Ishikawa (cell line): ENCODE results near the gene GCNT3.

ENCODE experiments used
- CEBPB ChIP-seq: IDR thresholded peaks from 2 replicates; pipeline ENCODE4 v1.6.1; 2012
- CREB1 ChIP-seq: IDR thresholded peaks from 2 replicates; pipeline ENCODE4 v1.6.1; 2012; ENCODE audit warnings: low read depth
- EGR1 ChIP-seq: IDR thresholded peaks from 2 replicates; pipeline ENCODE4 v1.6.1; 2012
- EP300 ChIP-seq: IDR thresholded peaks from 2 replicates; pipeline ENCODE4 v1.6.1; 2012; ENCODE audit warnings: borderline replicate concordance
- FOXM1 ChIP-seq: IDR thresholded peaks from 2 replicates; pipeline ENCODE4 v1.6.1; 2012; ENCODE audit warnings: low read depth, borderline replicate concordance
- NFIC ChIP-seq: IDR thresholded peaks from 2 replicates; pipeline ENCODE4 v1.6.1; 2012
- RAD21 ChIP-seq: IDR thresholded peaks from 2 replicates; pipeline ENCODE4 v1.6.1; 2012; ENCODE audit warnings: low read depth
- TAF1 ChIP-seq: IDR thresholded peaks from 2 replicates; pipeline ENCODE4 v1.6.1; 2012; ENCODE audit warnings: low read depth, mild to moderate bottlenecking
- TCF12 ChIP-seq: IDR thresholded peaks from 2 replicates; pipeline ENCODE4 v1.6.1; 2012; ENCODE audit warnings: low read depth
- TEAD4 ChIP-seq: IDR thresholded peaks from 2 replicates; pipeline ENCODE4 v1.6.1; 2012
- YY1 ChIP-seq: IDR thresholded peaks from 2 replicates; pipeline ENCODE4 v1.6.1; 2012; ENCODE audit warnings: low read depth
- ZBTB7A ChIP-seq: IDR thresholded peaks from 2 replicates; pipeline ENCODE4 v1.6.1; 2012; ENCODE audit warnings: low read depth
- TF ChIP-seq, protein P1 (sequence below): IDR thresholded peaks from 2 replicates; pipeline ENCODE4 v1.6.1; 2012; ENCODE audit warnings: low read depth, mild to moderate bottlenecking
- TF ChIP-seq, protein P2 (sequence below): IDR thresholded peaks from 2 replicates; pipeline ENCODE4 v1.6.1; 2012
- TF ChIP-seq, protein P3 (sequence below): IDR thresholded peaks from 2 replicates; pipeline ENCODE4 v1.6.1; 2012

Gene GCNT3

DNA sequence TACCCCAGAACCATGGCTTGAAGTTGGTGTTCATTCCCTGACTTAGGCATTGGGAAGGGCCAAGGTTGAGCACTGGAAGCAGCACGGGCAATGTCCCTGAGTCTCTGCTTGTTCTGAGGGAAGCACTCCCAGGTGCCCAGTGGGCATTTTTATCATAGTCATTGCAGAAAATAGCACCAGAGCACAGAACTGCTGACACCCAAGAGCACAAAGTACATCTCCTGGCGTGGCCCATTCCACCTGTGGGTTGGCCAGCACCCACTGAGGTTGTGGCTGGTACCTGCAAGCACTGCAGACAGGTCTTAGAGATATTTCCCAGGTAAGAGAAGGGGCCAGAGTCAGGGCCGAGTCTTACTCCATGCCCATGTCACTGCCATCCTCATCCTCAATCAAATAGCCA is 28.5 kb upstream of the GCNT3 start:
- TF ChIP-seq RAD21 (no peak), NFIC (no peak), ZBTB7A (no peak), TCF12 (no peak), EP300 (no peak), EGR1 (no peak), CEBPB (no peak), YY1 (no peak), FOXM1 (no peak), TEAD4 (no peak), TAF1 (no peak)
- TF ChIP-seq, protein P1, sequence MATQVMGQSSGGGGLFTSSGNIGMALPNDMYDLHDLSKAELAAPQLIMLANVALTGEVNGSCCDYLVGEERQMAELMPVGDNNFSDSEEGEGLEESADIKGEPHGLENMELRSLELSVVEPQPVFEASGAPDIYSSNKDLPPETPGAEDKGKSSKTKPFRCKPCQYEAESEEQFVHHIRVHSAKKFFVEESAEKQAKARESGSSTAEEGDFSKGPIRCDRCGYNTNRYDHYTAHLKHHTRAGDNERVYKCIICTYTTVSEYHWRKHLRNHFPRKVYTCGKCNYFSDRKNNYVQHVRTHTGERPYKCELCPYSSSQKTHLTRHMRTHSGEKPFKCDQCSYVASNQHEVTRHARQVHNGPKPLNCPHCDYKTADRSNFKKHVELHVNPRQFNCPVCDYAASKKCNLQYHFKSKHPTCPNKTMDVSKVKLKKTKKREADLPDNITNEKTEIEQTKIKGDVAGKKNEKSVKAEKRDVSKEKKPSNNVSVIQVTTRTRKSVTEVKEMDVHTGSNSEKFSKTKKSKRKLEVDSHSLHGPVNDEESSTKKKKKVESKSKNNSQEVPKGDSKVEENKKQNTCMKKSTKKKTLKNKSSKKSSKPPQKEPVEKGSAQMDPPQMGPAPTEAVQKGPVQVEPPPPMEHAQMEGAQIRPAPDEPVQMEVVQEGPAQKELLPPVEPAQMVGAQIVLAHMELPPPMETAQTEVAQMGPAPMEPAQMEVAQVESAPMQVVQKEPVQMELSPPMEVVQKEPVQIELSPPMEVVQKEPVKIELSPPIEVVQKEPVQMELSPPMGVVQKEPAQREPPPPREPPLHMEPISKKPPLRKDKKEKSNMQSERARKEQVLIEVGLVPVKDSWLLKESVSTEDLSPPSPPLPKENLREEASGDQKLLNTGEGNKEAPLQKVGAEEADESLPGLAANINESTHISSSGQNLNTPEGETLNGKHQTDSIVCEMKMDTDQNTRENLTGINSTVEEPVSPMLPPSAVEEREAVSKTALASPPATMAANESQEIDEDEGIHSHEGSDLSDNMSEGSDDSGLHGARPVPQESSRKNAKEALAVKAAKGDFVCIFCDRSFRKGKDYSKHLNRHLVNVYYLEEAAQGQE = no peak
- TF ChIP-seq, protein P2, sequence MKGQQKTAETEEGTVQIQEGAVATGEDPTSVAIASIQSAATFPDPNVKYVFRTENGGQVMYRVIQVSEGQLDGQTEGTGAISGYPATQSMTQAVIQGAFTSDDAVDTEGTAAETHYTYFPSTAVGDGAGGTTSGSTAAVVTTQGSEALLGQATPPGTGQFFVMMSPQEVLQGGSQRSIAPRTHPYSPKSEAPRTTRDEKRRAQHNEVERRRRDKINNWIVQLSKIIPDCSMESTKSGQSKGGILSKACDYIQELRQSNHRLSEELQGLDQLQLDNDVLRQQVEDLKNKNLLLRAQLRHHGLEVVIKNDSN = no peak
- TF ChIP-seq, protein P3, sequence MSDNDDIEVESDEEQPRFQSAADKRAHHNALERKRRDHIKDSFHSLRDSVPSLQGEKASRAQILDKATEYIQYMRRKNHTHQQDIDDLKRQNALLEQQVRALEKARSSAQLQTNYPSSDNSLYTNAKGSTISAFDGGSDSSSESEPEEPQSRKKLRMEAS = no peak

DNA sequence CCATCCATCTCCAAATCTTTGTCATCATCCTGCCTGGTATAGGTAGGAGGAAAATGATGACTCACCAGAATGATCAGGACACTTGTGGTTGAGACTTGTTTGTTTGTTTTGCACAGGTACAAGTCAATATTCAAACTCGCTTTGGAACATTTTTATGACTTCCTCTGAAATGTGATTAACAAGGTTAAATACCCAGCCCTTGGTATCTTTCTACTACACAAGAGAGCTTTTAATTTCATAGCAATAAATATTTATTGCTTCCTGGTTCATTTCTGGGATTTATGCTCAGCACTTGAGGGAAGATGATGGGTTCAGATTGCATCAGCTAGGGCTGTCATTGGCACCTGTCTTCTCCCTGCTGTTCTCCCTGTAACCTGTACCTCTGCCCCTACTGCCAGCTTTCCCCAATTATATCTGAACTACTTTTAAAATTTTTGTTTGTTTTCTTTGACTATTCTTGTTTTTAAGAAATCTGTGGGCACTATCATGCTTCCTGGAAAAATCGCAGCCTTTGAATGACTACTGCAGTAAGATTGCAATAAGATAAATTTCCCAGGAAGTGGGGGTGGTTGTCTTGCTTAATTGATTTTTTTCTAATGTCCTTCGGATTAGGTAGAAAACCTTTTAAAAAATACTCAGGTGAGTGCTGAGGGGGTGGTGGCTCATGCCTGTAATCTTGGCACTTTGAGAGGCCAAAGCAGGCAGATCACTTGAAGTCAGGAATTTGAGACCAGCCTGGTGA is 24.3 kb upstream of the GCNT3 start:
- TF ChIP-seq, protein P2 = no peak
- no peak for TF ChIP-seq CREB1
- TF ChIP-seq NFIC = no peak
- no peak for TF ChIP-seq FOXM1
- no peak for TF ChIP-seq CEBPB
- no peak for TF ChIP-seq YY1
- no peak for TF ChIP-seq TEAD4
- TF ChIP-seq, protein P3 = no peak
- no peak for TF ChIP-seq EP300
- TF ChIP-seq EGR1 = no peak
- TF ChIP-seq, protein P1 = no peak
- no peak for TF ChIP-seq RAD21
- TF ChIP-seq ZBTB7A = no peak
- TF ChIP-seq TCF12 = no peak

DNA sequence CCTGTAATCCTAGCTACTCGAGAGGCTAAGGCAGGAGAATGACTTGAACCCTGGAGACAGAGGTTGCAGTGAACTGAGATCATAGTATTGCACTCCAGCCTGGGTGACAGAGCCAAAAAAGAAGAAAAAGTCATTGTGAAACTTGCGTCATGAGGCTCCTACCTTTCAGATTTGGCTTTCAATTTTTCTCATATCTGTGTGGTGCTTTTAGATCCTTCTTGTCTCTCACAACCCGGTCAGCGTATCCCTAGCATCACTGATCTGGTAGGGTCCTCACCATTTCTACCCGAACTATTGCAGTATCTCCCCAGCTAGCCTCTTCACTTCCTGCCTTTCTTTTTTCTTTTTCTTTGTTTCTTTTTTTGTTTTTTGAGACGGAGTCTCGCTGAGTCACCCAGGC is 21.6 kb upstream of the GCNT3 start:
- TF ChIP-seq, protein P1 = no peak
- TF ChIP-seq TCF12 = no peak
- TF ChIP-seq CEBPB = no peak

DNA sequence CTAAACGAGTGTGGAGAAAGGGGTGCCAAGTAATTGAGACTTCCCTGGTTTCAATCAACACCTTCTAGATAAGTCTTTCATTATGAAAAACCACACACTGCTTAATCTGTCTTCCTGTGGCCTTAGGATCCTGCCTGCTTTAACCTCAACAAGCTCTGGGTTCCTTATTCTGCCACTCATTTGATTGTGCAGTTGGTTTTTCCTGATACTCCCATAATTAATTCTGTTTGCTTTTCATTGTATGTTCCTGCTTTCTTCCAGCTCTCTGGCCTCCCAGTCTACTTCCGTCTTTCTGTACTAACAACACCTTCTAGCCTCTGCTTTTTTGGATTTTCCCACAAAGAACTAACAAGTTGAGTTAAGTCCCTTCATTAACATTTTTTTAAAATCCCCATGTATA is 20.2 kb upstream of the GCNT3 start:
- no peak for TF ChIP-seq EGR1
- TF ChIP-seq, protein P2 = no peak
- no peak for TF ChIP-seq CREB1
- no peak for TF ChIP-seq FOXM1
- TF ChIP-seq YY1 = no peak
- TF ChIP-seq RAD21 = no peak
- TF ChIP-seq, protein P1 = no peak
- no peak for TF ChIP-seq CEBPB
- no peak for TF ChIP-seq TCF12
- TF ChIP-seq ZBTB7A = no peak
- TF ChIP-seq EP300 = no peak
- TF ChIP-seq NFIC = no peak
- TF ChIP-seq, protein P3 = no peak
- no peak for TF ChIP-seq TAF1
- TF ChIP-seq TEAD4 = no peak
